T-helper 2 cell treated with Interferon-gamma antibody and Interleukin-4, amounts not matched to agents 5 μg/mL and 100 μg/mL, for 36 hours (primary cell): Measurements from ENCODE around the gene GCK.

ENCODE experiments used
- DNase-seq: peaks from one replicate; pipeline ENCODE4 v3.0.0; 2021; ENCODE audit warnings: low spot score
- H3K27ac Mint-ChIP-seq: one replicate; pipeline ENCODE4 v1.8.0; 2021; ENCODE audit warnings: mild to moderate bottlenecking, mixed read lengths
- H3K27me3 Mint-ChIP-seq: one replicate; pipeline ENCODE4 v1.8.0; 2021; ENCODE audit warnings: low read depth, mixed read lengths
- H3K36me3 Mint-ChIP-seq: one replicate; pipeline ENCODE4 v1.8.0; 2021; ENCODE audit warnings: low read depth, mixed read lengths
- H3K4me1 Mint-ChIP-seq: one replicate; pipeline ENCODE4 v1.8.0; 2021; ENCODE audit warnings: low read depth, mixed read lengths
- H3K4me3 Mint-ChIP-seq: one replicate; pipeline ENCODE4 v1.8.0; 2022; ENCODE audit warnings: mild to moderate bottlenecking, moderate library complexity, mixed read lengths
- H3K9me3 Mint-ChIP-seq: one replicate; pipeline ENCODE4 v1.8.0; 2021; ENCODE audit warnings: mixed read lengths

The GCK gene

DNA sequence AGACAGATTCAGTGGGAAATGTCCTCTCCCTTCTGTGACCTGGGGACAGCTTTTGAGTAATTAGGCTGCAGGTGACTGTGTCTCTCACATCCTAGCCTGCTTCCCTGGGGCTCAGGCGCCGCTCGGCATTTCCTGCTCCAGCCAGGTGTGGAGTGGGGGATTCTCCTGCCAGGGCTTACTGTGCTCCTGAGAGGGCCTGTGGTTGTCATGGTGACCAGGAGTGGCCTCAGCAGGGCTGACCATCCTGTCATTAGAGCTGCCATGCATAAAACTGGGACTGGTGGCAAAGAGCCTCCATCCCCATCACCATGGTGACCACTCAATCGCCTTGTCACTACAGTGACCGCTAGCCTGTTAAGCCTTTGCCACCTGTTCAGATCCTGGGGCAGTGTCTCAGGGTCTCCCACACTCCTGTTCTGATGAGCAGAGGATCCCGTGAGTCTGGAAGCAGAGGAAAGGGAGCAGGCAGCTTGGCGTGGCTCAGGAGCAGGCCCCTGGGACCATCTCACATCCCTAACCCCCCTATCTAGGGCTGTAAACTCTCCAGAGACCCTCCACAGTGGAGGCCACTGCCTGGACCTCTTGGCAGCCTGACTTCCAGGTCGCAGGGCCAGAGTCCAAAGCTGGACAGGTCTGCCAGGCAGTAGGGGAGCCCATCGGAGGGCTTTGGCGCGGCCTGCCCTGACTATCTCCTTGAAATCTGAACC, at the start of gene GCK:
GCK (minus strand) TSS at position 154 of the 707 bp plus-strand sequence. CDS start 486 bp downstream, outside the sequence.
- Mint-ChIP-seq H3K27me3 (peaks cover 7% of the 10 kb centered on the region), H3K4me1 (peaks cover 4% of the 10 kb centered on the region), H3K9me3 (no peaks in the 10 kb centered on the region), H3K4me3 (no peak within 1 kb of the TSS), H3K36me3 (no peaks in the 10 kb centered on the region), H3K27ac (no peak within 1 kb of the TSS)
- no peak for DNase-seq

DNA sequence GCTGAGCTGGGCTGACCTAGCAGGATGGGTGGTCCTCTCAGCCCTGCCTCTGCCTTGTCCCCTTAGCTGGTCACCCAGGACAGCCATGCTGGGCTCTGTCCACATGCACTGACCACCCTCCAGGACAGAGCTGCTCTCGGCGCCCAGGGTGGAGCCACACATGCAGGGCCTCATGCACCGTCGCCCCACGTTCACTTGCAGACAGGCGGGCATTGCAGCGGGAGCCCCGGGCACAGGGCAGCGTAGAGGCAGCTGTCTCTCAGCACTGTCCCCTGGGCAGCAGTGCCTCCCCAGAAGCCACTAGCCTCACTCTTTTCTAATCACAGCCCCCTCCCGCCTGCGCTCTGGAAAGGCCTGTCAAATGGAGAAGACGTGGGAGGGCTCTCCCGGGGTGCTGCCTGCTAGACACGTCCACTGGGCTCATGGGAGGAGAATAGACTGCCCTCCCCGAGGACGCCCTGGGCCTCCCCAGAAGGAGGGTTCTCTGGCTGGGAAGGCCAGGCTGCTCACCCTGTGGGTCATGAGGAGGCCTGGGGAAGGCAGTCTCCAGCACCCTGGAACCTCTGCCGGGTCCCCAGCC, 49.0 kb upstream of the GCK start:
- no peaks in the 10 kb centered on the region for H3K36me3 Mint-ChIP-seq
- H3K27ac Mint-ChIP-seq = no peak overlapping the region
- no peaks in the 10 kb centered on the region for H3K4me1 Mint-ChIP-seq
- H3K9me3 Mint-ChIP-seq = no peaks in the 10 kb centered on the region
- no peak for DNase-seq
- H3K27me3 Mint-ChIP-seq = no peaks in the 10 kb centered on the region
- no peak overlapping the region for H3K4me3 Mint-ChIP-seq

DNA sequence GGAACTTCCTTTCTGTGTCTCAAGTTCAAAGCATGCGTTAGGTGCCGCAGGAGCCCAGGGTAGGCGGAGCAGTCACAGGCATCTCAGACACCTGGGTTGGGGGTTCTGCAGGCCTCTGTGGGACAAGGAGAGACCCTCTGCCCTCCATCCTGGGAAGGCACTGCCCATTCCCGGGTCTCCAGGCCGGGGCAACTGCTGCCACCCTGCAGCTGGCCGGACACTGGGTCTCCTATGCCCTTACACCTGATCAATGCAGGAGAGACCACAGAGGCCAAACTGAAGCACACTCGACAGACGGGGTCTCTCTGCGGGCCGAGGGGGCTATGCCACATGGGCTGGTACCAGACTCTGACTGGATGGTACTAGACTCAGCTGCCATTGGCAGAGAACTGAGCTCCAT, 48.5 kb upstream of the GCK start:
- no peak overlapping the region for H3K27ac Mint-ChIP-seq
- no peaks in the 10 kb centered on the region for H3K4me1 Mint-ChIP-seq
- H3K36me3 Mint-ChIP-seq = no peaks in the 10 kb centered on the region
- no peak overlapping the region for H3K4me3 Mint-ChIP-seq
- no peaks in the 10 kb centered on the region for H3K9me3 Mint-ChIP-seq
- H3K27me3 Mint-ChIP-seq = no peaks in the 10 kb centered on the region
- no peak for DNase-seq

DNA sequence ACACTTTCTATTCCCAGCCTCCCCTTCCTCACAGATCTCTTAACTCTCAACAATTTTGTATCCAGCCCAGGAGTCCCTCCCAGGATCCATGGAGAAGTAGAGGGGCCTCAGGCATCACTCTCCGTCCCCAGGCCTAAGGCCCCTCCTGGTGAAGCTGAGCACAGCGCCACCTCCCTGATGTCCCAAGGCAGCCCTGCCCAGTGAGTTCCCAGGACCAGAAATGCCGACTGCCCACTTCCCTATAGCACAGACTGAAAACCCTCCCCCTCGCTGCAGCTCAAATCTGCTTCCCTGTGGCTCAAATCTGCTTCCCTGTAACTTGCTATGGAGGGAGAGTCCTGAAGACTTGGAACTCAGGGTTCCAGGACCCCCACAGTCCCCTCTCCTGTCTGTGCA, 47.1 kb upstream of the GCK start:
- Mint-ChIP-seq H3K4me1 (no peaks in the 10 kb centered on the region), H3K27me3 (no peaks in the 10 kb centered on the region), H3K9me3 (no peaks in the 10 kb centered on the region), H3K27ac (no peak overlapping the region), H3K36me3 (no peaks in the 10 kb centered on the region), H3K4me3 (no peak overlapping the region)
- DNase-seq = no peak

DNA sequence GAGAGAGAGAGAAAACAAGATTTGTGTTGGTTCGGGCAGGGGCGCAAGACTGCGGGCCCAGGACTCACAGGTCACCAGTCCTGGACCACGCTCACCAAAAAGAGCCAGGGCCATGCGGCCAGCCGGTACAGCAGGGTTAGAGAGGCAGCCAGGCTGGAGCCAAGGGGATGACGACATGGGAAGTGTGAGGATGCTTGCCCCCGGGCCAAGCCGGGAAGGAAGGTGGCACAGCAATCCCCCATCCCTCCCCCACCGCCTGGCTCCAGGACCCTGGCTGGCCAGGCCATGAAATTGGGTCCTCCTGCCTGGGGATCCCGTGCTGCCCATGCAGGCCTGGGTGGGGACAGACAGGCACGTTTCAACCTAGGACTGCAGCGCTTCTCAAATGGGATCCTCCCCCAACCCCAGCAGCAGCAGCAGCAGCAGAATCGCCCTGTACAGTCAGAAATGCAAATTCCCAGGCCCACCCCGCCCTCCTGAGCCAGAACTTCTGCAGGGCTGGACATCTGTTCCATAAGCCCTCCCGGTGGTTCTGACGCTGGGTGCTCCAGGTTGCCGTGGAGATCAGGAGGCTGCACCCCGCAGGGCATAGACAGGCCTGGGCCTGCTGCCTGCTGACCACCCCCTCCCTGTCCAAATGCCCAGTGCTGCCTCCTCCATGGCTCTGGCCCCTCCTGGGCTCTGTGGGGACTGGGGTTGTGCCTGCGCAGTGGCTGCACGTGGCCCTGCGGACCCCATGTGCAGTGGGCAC, 46.5 kb upstream of the GCK start:
- H3K9me3 Mint-ChIP-seq = no peaks in the 10 kb centered on the region

GRCh38 chr7:44235066-44235465, 45.8 kb upstream of the GCK start:
- H3K36me3 Mint-ChIP-seq = no peaks in the 10 kb centered on the region
- H3K27me3 Mint-ChIP-seq = no peaks in the 10 kb centered on the region
- H3K4me3 Mint-ChIP-seq = no peak overlapping the region
- no peaks in the 10 kb centered on the region for H3K4me1 Mint-ChIP-seq
- H3K27ac Mint-ChIP-seq = no peak overlapping the region
- no peaks in the 10 kb centered on the region for H3K9me3 Mint-ChIP-seq
- DNase-seq = no peak

More for the DNA sequence above, 46.5 kb upstream of the GCK start:
- no peak for DNase-seq
- Mint-ChIP-seq H3K27ac (no peak overlapping the region), H3K36me3 (no peaks in the 10 kb centered on the region), H3K4me3 (no peak overlapping the region), H3K4me1 (no peaks in the 10 kb centered on the region), H3K27me3 (no peaks in the 10 kb centered on the region)

- no peak for DNase-seq
- Mint-ChIP-seq H3K9me3 (no peaks in the 10 kb centered on the region), H3K36me3 (no peaks in the 10 kb centered on the region), H3K27ac (peak overlapping the region; percentile 72), H3K27me3 (no peaks in the 10 kb centered on the region), H3K4me3 (no peak overlapping the region), H3K4me1 (no peaks in the 10 kb centered on the region)
Measured at GRCh38 chr7:44232901-44233715, 43.9 kb upstream of the GCK start.

GRCh38 chr7:44232396-44232795, 43.2 kb upstream of the GCK start:
- no peaks in the 10 kb centered on the region for H3K36me3 Mint-ChIP-seq
- H3K4me3 Mint-ChIP-seq = no peak overlapping the region
- H3K4me1 Mint-ChIP-seq = no peaks in the 10 kb centered on the region
- DNase-seq = no peak
- no peaks in the 10 kb centered on the region for H3K27me3 Mint-ChIP-seq
- peak overlapping the region; percentile 72 for H3K27ac Mint-ChIP-seq
- no peaks in the 10 kb centered on the region for H3K9me3 Mint-ChIP-seq

GRCh38 chr7:44231088-44231487, 41.8 kb upstream of the GCK start:
- Mint-ChIP-seq H3K9me3 (no peaks in the 10 kb centered on the region), H3K4me3 (no peak overlapping the region), H3K27ac (no peak overlapping the region), H3K36me3 (no peaks in the 10 kb centered on the region), H3K4me1 (no peaks in the 10 kb centered on the region), H3K27me3 (no peaks in the 10 kb centered on the region)
- no peak for DNase-seq

DNA sequence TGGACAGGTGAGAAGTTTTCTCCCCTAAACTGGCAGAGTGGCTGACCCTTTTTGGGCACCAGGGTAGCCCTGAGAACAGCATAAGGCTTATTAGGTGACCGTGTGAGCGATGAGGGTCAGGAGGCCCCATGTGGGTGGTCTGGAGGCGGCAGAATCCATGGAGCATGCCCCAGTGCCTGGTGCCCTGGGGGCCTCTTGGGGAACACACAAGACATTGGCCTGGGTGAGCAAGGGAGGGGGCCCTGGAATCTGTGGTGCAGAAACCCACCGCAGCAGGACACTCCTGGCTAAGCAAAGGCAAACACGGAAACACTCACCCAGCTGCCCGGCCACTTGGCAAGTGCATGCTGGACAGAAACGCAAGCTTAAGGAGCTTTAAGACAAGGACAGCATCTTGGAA, 41.0 kb upstream of the GCK start:
- H3K36me3 Mint-ChIP-seq = no peaks in the 10 kb centered on the region
- H3K9me3 Mint-ChIP-seq = no peaks in the 10 kb centered on the region
- no peak overlapping the region for H3K27ac Mint-ChIP-seq
- H3K27me3 Mint-ChIP-seq = no peaks in the 10 kb centered on the region
- H3K4me3 Mint-ChIP-seq = no peak overlapping the region
- H3K4me1 Mint-ChIP-seq = no peaks in the 10 kb centered on the region
- DNase-seq = no peak

GRCh38 chr7:44229546-44230105, 40.4 kb upstream of the GCK start:
- H3K36me3 Mint-ChIP-seq = no peaks in the 10 kb centered on the region
- no peaks in the 10 kb centered on the region for H3K27me3 Mint-ChIP-seq
- no peak overlapping the region for H3K27ac Mint-ChIP-seq
- no peak overlapping the region for H3K4me3 Mint-ChIP-seq
- no peak for DNase-seq
- H3K4me1 Mint-ChIP-seq = no peaks in the 10 kb centered on the region
- H3K9me3 Mint-ChIP-seq = no peaks in the 10 kb centered on the region

DNA sequence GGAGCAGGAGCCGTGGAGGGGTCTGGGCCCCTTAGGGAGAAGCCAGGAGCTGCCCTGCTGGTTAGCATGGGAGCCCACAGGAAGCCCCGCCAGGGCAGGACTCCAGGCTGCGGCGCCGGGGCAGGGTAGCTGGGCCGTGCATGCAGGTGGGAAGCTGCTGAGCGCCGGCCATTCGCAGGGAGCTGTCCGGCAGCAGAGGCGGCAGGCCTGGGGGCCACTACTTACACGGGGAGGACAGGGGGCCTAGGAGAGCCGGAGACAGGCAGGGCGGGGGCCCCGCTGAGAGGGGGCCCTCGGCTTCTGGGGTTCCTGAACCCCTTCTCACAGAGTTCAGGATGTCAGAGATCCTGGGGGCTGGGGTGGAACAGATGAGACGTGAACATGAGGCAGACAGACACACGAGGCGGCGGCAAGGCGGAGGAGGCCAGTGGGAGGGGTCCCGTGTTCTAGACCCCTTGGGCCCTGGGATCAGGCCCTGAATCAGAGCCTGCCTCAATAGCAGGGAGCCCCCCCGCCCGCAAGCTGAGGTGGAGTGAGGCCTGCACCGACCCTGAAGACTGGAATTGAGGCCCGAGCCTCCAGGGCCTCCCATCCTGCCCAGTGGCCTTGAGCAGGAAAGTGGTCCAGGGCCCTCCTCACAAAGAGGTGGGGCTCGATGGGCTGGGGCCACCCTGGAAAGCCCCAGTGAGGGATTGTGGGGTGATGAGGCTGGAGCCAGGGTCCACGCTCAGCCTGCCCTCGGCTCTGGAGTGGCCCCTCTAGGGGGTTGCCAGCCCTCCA, 39.5 kb upstream of the GCK start:
- H3K27me3 Mint-ChIP-seq = no peaks in the 10 kb centered on the region
- H3K36me3 Mint-ChIP-seq = no peaks in the 10 kb centered on the region
- DNase-seq = no peak
- no peaks in the 10 kb centered on the region for H3K9me3 Mint-ChIP-seq
- no peaks in the 10 kb centered on the region for H3K4me1 Mint-ChIP-seq
- no peak overlapping the region for H3K27ac Mint-ChIP-seq
- no peak overlapping the region for H3K4me3 Mint-ChIP-seq

- no peak for DNase-seq
- Mint-ChIP-seq H3K27ac (no peak overlapping the region), H3K9me3 (no peaks in the 10 kb centered on the region), H3K4me3 (no peak overlapping the region), H3K27me3 (no peaks in the 10 kb centered on the region), H3K4me1 (no peaks in the 10 kb centered on the region), H3K36me3 (no peaks in the 10 kb centered on the region)
Measured at GRCh38 chr7:44227911-44228310, 38.7 kb upstream of the GCK start.
